GM18499 (cell line): Measurements from ENCODE around the gene IYD.
"Not testable (repeated sequence)": the region's sequence is repeated elsewhere in the genome, so short reads cannot be mapped to it uniquely, and the experiment has no call there.

Source experiments
- ATAC-seq: cut with Tn5 transposase; IDR thresholded peaks from one replicate; pipeline ENCODE4 v1.9.1; 2021; ENCODE audit warnings: moderate number of reproducible peaks; ENCODE audit not compliant: insufficient read depth, unreplicated experiment

The IYD gene

DNA sequence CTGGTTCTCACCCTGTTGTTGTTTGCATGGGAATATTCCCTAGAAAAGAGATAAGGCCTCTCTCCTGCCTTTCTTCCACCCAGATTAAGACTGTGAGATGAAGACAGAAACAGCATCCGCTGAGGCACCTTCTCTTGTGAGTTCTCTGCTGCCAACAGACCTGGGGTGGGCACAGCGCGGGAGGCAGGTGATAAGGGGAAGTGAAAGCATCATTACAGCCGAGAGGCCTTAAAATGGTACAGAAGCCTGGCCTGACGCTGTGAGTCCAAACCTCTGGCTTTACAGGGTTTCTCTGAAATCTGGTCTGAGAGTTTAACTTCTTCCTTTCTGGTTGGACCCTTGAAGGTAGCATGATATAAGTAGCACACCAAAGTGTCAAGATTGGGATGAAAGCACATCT lies 21.0 kb upstream of the IYD start:
- no peak for ATAC-seq

DNA sequence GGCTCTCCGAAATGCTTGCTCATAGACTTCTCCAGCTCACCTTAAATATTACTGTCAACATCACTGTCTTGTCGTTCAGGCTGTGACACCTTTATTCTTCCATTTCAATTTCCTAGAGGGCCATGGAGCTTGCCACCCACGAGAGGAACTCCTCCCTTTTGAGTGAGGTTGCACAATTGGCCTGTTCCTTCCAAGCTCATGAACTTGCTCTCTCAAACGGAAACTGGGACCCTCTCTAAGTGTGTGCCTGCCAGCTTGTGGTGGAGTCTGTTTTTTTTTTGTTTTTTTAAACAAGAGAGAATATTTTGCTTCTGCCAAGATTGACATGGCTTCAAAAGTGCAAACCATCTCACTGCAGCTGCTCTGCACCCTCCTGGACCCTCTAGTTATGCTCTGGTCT lies 19.3 kb upstream of the IYD start:
- ATAC-seq, result no peak

DNA sequence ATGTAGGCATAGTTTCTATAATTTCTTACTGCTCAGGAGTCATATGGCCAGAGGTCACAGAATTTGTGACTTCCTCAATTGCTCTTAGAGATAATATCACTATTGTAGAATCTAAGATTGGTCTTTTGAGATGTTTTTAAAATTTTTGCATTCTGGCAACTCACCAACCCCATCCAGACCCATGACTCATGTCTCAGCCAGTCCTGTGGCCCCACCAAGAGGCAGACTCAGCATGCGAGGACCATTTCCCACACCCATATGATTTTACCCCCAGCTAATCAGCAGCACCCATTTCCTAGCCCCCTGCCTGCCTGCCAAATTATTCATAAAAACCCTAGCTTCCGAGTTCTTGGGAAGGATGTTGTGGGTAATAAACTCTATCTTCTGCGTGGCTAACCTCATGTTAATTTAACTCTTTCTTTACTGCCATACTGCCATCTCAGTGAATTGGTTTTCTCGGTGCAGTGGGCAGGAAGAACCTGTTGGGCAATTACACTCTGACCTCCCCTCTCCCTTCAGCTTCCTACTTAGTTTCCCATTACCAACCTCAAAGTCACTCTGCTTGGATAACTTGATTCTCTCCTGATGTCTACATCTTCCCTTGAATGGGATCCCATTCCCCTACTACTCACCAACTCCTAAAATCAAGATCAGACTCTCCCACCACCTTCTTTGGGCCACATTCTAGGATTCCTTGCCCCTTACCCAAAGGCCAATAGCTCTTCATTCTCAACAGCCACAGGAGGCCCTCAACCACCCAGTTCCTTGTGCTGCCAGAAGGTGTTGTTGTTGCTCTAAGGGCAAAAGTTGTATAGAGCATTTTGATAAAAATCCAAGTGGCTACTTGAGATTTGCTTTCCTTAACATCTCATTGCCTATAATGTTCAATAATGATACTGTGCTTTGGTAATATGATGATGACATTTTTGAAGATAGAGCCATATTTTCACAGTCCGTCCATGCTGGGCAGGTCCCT lies 16.2 kb upstream of the IYD start:
- no peak for ATAC-seq

DNA sequence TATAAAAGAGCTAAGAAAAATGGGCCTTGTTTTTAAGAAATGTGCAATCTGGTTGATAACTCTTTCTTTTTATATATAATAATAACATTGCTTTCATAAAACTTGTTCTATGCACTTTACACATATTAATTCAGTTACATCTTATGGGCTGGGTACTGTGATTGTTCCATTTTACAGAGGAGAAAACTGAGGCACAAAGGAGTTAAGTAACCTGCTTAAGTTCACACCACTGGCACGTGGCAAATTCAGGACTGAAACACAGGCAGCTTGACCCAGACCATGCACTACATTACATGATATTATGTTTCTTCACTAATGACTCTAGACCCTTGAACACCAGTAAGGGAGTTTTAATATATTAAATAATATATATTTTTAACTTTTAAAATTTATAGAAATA lies 15.4 kb upstream of the IYD start:
- ATAC-seq, result no peak

DNA sequence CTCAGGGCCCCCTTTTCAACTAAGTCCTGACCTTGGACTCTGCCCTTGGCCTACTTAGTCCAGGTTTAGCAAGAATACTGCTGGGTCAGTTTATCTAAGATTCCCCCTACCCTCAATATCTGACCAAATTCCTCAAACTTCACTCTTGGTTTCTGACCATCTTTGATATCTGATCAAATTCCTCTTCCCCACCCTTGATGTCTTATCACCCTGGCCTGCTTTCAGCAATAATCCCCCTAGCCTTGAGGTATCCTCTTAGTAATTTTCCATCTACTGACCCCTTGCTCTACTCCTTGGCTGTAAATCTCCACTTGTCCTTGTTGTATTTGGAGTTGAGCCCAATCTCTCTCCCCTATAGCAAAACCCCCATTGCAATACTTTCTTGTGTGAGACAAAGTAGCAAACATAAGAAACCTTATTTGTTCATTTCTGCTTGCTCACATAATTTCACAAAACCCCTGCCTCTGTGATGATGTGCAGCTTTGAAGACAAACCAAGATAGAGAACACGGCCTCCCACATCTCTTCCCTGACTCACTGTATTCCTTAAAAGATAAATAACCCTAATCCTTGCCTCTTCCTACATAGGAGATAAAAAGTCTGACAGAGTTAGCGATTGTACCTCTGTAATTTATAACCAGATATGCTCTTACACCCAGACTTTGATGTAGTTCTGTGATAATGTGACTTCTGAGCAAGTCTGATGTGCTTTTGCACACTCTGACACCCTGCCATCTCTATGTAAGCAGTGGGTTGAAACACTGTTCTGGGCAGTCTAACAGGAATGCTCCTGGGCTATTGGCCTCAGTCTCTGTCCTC lies 13.8 kb upstream of the IYD start:
- no peak for ATAC-seq

DNA sequence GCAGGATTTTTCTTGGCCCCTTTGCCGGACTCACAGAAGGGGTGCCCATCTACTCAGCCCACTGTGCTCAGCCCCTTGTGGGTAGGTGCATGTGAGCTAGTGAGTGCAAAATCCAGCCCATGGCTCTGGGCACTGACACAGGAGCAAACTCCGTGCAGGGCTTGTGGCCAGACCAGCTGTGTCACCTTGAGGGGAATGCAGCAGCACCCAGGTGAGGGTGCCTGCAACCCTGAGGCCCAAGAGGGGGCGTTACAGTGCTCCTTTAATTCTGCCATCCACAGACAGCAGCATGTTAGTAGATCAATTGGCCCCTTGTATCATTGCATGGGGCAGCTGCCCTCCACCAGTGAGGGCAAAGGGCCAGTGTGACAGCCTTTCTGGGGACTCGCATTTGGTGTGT lies 12.9 kb upstream of the IYD start:
- ATAC-seq, result no peak

DNA sequence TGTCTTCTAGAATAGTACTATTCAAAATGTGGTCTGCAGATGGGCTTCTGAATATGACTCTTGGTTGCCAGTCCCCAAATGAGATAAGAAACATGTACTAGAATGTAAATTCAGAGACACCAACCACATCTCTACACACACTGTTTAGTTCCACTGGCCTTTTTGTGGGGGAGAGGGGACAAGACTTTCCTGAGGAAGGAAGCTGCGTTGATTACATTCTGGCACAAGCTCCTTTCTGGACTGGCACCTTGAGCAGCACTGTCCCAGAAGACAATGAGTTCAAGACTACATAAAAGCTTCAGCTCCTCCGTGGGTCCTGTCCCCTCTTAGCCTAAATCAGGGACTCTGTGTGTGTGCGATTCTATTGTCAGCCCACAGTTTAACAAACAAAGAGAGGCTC lies 6.9 kb upstream of the IYD start:
- no peak for ATAC-seq

DNA sequence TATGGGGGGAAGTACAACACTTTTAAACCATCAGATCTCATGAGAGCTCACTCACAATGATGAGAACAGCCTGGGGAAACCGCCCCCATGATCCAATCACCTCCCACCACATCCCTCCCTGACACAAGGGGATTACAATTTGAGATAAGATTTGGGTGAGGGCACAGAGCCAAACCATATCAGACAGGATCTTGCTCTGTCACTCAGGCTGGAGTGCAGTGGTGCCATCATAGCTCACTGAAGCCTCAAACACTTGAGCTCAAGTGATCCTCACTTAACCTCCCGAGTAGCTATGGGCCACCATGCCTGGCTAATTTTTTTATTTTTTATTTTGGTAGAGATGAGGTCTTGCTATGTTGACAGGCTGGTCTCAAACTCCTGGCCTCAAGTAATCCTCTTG lies 5.1 kb upstream of the IYD start:
- no peak for ATAC-seq

DNA sequence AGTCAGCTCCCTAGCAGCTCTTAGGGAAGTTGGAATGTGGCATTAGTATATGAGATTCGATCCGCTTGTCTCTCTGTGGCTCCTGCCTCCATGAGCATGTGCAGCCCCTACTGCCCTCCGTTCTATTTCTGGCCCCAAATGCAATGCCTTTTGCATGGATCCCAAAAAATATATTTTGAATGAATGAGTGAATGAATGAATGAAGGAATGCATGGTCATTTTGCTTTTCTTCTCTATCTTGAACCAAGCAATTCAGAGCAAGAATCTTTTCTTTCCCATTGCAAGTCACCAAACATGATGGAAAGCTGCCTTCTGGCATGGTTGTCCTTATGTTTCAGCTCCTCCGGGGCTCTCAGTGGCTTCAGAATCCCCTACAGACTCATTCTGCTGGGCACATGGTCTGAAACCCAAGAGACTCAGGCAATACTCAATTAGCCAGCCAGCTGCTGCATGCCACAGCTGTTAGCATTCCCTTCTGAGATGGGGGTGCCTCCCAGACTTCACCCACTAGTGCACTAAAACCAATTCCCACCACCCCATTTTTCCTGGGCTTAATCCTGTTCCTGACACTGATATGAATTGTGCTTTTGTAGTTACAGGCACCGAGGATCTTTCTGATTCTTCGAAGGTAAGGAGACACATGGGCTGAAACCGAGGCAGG lies 2.6 kb upstream of the IYD start:
- ATAC-seq, result no peak

DNA sequence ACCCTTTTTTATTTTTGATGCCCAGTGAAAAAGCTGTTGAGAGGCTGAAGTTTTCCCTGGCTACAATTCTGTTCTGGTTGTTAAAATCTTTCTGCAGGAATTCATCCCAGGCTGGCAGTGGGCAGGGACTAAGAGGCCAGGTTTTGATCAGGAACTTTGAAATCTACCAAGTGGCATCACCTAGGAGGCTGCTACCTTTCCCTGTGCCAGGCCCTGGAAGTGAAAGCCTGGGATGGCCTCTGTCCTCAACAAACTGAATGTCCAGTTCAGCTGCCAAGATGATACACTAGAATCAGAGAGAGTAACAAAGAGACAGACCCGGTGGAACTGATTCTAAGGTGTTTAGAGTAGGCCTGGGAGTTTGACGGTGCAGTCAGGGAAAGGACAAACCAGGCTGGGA lies 596 bp downstream of the IYD start:
- no peak for ATAC-seq

DNA sequence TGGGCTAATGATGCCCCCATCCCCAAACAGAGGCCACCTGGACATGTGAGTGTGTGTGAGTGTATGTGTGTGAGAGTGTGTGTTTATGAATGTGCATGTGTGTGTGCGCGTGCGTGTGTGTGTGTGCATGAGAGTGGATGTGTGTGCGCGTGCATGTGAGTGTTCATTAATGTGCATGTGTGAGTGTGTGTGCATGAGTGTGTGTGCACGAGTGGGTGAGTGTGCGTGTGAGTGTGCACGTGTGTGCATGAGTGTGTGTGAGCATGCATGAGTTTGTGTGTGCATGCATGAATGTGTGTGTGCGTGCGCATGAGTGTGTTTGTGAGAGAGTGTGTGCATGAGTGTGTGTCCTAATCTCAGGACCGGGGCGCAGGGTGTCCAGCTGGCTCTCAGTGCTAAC lies 1.3 kb downstream of the IYD start:
- no peak for ATAC-seq

DNA sequence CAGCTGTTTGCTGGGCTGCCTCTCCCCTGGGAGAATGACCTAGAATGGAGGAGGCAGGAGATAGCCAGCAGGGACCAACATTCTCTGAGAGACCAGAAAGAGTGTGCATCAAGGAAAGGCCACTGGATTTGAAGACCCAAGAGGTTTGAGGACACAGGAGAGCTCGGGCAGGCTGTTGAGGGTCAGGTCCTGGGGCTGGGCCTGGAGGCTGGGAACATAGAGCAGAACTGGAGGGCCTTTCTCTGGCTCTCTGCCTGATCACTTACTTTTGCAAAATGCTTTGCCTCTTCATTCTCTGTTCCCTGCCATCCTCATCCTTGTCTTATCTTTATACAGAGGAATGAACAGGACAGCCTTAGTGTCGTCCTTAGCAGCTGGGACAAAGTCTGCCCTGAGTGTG lies 2.5 kb downstream of the IYD start:
- no peak for ATAC-seq

DNA sequence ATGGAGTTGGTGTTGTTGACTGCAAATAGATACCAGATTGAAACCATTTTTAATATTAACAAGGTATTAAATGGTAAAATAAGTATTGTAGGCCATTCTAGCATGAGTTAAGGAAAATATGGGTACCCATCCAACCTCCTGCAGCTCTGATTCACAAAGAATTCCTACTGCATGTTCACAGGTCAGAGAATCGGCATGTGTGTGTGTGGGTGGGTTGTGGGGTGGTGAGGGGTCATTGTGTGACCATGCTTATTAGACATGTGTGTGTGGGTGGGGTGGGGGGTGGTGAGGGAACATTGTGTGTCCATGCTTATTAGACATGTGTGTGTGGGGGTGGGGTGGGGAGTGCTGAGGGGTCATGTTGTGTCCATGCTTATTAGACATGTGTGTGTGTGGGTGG lies 3.2 kb downstream of the IYD start:
- no peak for ATAC-seq

DNA sequence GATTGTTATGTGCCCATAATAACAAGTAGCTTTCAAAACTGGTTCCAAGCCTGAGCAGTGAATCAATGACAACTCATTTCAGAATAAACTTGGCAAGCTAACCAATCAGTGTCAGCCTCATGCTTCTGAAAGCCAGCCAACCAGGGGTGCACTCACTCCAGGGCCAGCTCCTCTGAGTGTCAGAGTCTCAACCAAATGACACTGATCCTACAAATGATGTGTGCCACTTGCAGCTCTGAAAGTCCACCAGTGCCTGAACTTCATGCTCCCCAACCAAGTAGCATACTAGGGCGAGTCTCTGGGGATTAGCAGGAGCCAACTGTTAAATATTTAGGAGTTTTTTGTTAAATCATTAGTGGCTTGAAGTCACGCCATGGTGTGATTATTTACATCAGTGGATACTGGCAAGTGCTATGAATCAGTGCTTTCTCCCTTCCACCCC lies 4.5 kb downstream of the IYD start:
- no peak for ATAC-seq

DNA sequence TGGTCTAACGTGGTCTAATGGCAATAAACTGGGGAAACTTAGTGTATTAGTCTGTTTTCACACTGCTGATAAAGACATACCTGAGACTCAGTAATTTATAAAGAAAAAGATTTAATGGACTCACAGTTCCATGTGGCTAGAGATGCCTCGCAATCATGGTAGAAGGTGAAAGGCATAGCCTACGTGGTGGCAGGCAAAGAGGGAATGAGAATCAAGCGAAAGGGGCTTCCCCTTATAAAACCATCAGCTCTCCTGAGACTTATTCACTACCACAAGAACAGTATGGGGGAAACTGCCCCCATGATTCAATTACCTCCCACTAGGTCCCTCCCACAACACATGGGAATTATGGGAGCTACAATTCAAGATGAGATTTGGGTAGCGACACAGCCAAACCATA lies 5.5 kb downstream of the IYD start:
- ATAC-seq, result not testable (repeated sequence)

DNA sequence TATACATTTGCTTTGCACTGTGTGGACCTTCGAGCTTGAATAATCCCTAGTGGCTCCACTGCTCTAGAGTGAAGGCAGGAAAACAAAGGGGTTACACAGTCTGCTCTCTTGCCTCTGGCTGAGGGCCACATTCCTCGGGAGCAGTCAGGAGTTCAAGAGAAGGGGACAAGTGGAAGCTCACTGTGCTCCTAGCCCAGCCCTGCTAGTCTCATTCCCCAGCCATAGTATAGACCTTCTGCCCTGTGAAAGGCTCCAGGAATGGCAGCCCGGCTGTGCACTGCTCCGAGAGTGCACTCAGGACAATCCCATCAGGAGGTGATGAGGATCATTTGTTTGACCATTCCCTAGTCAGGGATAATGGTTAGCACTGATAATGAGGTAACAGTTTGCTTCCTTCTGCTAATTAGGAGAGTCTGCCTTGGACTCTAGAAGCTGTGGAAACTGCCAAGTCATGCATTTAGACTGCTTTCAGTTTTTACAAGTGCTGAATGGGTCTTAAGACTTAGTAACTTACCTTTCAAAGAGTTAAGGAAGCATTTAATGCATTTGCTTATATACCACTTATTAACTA lies 8.5 kb downstream of the IYD start:
- ATAC-seq, result no peak

DNA sequence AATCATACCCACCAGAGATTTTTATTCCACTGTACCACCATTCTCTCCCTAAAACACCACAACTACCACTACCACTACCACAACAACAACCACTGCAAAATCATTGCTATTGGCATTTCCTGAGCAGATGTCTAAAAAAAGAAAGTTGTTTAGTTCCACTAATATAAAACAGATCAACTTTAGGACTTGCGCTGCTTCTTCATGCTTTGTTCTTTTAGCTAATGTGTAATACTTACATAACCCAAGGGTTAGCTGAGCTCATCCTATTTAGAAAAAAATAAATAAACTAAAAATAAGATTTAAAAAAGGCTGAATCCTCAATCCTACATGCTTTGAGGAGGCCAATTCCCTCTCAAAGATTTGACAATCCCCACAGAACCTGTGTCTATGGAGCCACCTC lies 11.4 kb downstream of the IYD start:
- ATAC-seq, result no peak

DNA sequence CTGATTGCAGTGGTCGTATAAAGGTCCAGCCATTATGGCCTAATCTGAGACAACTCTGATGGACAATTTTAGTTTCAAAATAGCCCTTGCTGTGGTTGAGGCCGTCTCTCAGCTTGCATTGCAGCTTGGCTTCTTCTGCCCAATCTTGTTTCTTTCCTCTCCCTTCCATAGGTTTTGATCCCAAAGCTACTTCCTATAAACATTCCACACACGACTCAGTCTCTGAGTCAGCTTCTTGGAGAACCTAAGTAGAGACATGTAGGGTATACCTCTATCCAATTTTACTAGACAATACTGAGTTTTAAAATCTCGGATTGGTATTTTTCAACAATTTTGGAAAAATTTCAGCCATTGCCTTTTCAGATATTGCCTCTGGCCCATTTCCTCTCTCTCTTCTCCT lies 13.4 kb downstream of the IYD start:
- no peak for ATAC-seq

DNA sequence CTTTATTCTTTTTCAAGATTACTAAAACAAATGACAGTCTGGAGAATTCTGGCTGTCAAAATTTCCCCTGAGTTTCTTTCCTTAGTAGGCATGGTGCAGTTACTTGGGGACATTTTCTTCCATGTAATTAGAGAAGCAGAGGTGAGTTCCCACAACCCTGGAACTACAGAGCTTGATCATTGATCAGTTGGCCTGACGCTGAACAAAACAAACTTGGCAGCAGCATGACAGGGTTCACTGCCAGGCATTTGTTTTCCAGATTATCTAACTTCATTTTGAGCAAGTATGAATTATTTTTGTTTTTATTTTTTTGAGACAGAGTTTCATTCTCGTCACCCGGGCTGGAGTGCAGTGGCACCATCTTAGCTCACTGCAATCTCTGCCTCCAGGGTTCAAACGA lies 22.6 kb downstream of the IYD start:
- ATAC-seq, result no peak

DNA sequence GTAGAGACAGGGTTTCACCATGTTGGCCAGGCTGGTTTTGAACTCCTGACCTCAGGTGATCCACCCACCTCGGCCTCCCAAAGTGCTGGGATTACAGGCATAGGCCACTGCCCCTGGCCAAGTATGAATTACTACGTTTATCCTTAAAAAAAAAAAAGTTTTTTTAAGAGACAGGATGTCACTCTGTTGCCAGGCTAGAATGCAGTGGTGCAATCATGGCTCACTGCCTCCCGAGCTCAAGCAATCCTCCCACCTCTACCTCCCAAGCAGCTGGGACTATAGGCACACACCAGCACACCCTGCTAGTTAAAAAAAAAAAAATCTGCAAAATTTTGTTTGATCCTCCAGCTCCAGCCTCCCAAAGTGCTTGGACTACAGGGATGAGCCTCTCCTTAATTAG lies 23.1 kb downstream of the IYD start:
- no peak for ATAC-seq
